Vagina (tissue), 2 donors: ENCODE measurements around the gene ZDHHC17.

Experiments used
- POLR2A ChIP-seq, 2 donors: fragments of 450-650 bp; IDR thresholded peaks; one replicate each; pipeline ENCODE4 v1.6.1; 2017; ENCODE audit warnings: antibody characterized with exemption in 2 of 2, mild to moderate bottlenecking in 2 of 2, moderate library complexity in 2 of 2
- POLR2AphosphoS5 ChIP-seq, 2 donors: sonication (generic); formaldehyde crosslinking; IDR thresholded peaks; one replicate each; pipeline ENCODE4 v1.9.0; 2017; ENCODE audit warnings: antibody characterized with exemption in 2 of 2, mild to moderate bottlenecking in 2 of 2, low read depth in 1 of 2; ENCODE audit not compliant: insufficient read depth in 1 of 2
- TF ChIP-seq, protein P1 (sequence below), 3 experiments: fragments of 450-650 bp in 2 of 3; fragments of 200-600 bp in 1 of 3; sonication (generic) in 1 of 3; IDR thresholded peaks; one replicate each; pipeline ENCODE4 v1.5.1; 2017 to 2019; ENCODE audit warnings: antibody characterized with exemption in 3 of 3, mild to moderate bottlenecking in 2 of 3, moderate library complexity in 2 of 3

DNA sequence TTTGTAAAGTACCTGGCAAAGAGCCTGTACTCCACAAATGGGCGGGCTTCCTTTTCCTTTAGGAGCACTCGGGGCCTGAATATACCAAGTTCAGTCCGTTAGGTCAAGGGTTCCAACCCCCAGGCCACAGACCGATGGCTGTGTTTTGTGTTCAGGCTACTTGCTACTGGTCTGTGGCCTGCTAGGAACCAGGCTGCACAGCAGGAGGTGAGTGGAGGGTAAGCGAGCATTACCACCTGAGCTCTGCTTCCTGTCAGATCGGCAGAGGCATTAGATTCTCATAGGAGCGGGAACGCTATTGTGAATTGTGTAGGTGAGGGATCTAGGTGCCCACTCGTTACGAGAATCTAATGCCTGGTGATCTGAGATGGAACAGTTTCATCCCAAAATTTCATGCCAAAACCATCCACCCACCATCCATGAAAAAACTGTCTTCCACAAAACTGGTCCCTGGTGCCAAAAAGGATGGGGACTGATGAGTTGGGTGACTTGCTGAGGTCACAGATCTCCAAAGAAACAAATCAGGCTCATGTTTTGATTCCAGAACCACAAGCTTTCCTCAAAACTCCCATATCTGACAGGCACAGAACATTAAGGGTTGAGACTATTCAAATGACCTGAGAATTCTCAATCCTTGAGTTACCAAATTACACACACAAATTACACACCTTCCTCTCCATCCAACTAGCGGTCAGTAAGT is 110.7 kb downstream of the ZDHHC17 start:
- TF ChIP-seq, protein P1, sequence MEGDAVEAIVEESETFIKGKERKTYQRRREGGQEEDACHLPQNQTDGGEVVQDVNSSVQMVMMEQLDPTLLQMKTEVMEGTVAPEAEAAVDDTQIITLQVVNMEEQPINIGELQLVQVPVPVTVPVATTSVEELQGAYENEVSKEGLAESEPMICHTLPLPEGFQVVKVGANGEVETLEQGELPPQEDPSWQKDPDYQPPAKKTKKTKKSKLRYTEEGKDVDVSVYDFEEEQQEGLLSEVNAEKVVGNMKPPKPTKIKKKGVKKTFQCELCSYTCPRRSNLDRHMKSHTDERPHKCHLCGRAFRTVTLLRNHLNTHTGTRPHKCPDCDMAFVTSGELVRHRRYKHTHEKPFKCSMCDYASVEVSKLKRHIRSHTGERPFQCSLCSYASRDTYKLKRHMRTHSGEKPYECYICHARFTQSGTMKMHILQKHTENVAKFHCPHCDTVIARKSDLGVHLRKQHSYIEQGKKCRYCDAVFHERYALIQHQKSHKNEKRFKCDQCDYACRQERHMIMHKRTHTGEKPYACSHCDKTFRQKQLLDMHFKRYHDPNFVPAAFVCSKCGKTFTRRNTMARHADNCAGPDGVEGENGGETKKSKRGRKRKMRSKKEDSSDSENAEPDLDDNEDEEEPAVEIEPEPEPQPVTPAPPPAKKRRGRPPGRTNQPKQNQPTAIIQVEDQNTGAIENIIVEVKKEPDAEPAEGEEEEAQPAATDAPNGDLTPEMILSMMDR (IDR thresholded peaks at IDR 0.05), result no peak
- TF ChIP-seq POLR2A (IDR thresholded peaks at IDR 0.05), result no peak
- no peak for TF ChIP-seq POLR2AphosphoS5 (IDR thresholded peaks at IDR 0.05; ENCODE audit: insufficient read depth in 1 of 2, low read depth in 1 of 2)
